GM23338 (cell line): ENCODE results near the gene PAQR8. TPM values are rescaled to one million over a fixed set of nuclear protein-coding genes. Genes with fewer than 3 reads are reported as not detected.

Experiments used
- ATAC-seq: fragments of 200-7000 bp; cut with Tn5 transposase; 3 replicates; pipeline ENCODE4 v1.9.1; 2020
- DNase-seq: peaks from one replicate; pipeline ENCODE4 v3.0.0-alpha.2; 2015; ENCODE audit warnings: low spot score
- H2AFZ ChIP-seq: fragments of 200-600 bp; sonication (generic); 2 replicates; pipeline ENCODE4 v1.8.0; 2016; ENCODE audit warnings: antibody characterized with exemption, mild to moderate bottlenecking, moderate library complexity
- H3F3A ChIP-seq: fragments of 200-600 bp; sonication (generic); replicated peaks from 2 replicates; pipeline ENCODE4 v1.8.0; 2017; ENCODE audit warnings: antibody characterized with exemption, mixed run types, low read depth
- H3K27ac ChIP-seq: fragments of 200-600 bp; sonication (generic); 2 replicates; pipeline ENCODE4 v1.6.1; 2016; ENCODE audit warnings: low read depth
- H3K27me3 ChIP-seq: fragments of 200-600 bp; sonication (generic); 2 replicates; pipeline ENCODE4 v1.8.0; 2016; ENCODE audit warnings: mild to moderate bottlenecking, mixed run types, moderate library complexity; ENCODE audit not compliant: insufficient read depth
- H3K36me3 ChIP-seq: fragments of 200-600 bp; sonication (generic); 2 replicates; pipeline ENCODE4 v1.8.0; 2016; ENCODE audit warnings: mild to moderate bottlenecking; ENCODE audit not compliant: insufficient read depth
- H3K4me1 ChIP-seq: fragments of 200-600 bp; sonication (generic); 2 replicates; pipeline ENCODE4 v1.8.0; 2016; ENCODE audit warnings: mild to moderate bottlenecking, moderate library complexity; ENCODE audit not compliant: insufficient read depth
- H3K4me2 ChIP-seq: fragments of 200-600 bp; sonication (generic); 2 replicates; pipeline ENCODE4 v1.7.1; 2017; ENCODE audit warnings: mixed run types
- H3K4me3 ChIP-seq: fragments of 200-600 bp; sonication (generic); 2 replicates; pipeline ENCODE4 v1.6.1; 2016; ENCODE audit warnings: mixed run types
- H3K79me2 ChIP-seq: fragments of 200-600 bp; sonication (generic); replicated peaks from 2 replicates; pipeline ENCODE4 v1.8.0; 2017; ENCODE audit warnings: mild to moderate bottlenecking; ENCODE audit not compliant: insufficient read depth
- H3K9me2 ChIP-seq: fragments of 200-600 bp; sonication (generic); 2 replicates; pipeline ENCODE4 v1.8.0; 2017; ENCODE audit not compliant: insufficient read depth
- H4K20me1 ChIP-seq: fragments of 200-600 bp; sonication (generic); replicated peaks from 2 replicates; pipeline ENCODE4 v1.8.0; 2017; ENCODE audit warnings: mild to moderate bottlenecking; ENCODE audit not compliant: insufficient read depth
- H3K27ac Mint-ChIP-seq: 2 replicates; pipeline ENCODE4 v1.8.0; 2020; ENCODE audit warnings: inconsistent platforms, mild to moderate bottlenecking, moderate library complexity, mixed read lengths
- H3K27me3 Mint-ChIP-seq: 3 replicates; pipeline ENCODE4 v1.8.0; 2022; ENCODE audit warnings: low read depth, mild to moderate bottlenecking, moderate library complexity, mixed read lengths, inconsistent platforms; ENCODE audit not compliant: insufficient read depth, poor library complexity
- H3K36me3 Mint-ChIP-seq: 3 replicates; pipeline ENCODE4 v1.8.0; 2021; ENCODE audit warnings: low read depth, mild to moderate bottlenecking, inconsistent platforms, moderate library complexity, mixed read lengths
- H3K4me1 Mint-ChIP-seq: 3 replicates; pipeline ENCODE4 v1.8.0; 2020; ENCODE audit warnings: mild to moderate bottlenecking, inconsistent platforms, mixed read lengths
- H3K4me3 Mint-ChIP-seq: 3 replicates; pipeline ENCODE4 v1.8.0; 2021; ENCODE audit warnings: moderate library complexity, mild to moderate bottlenecking, inconsistent platforms, mixed read lengths
- H3K9me3 Mint-ChIP-seq: 3 replicates; pipeline ENCODE4 v1.8.0; 2020; ENCODE audit warnings: moderate library complexity, mild to moderate bottlenecking, inconsistent platforms, mixed read lengths
- ETS1 ChIP-seq: IDR thresholded peaks from 2 replicates; pipeline ENCODE4 v1.6.1; 2016; ENCODE audit warnings: antibody characterized with exemption
- EZH2 ChIP-seq: fragments of 200-600 bp; sonication (generic); IDR thresholded peaks from one replicate; pipeline ENCODE4 v1.8.0; 2017; ENCODE audit warnings: antibody characterized with exemption, mild to moderate bottlenecking, low read depth; ENCODE audit not compliant: unreplicated experiment
- EZH2phosphoT487 ChIP-seq: fragments of 200-600 bp; sonication (generic); IDR thresholded peaks from one replicate; pipeline ENCODE4 v1.8.1; 2018; ENCODE audit warnings: antibody characterized with exemption; ENCODE audit not compliant: unreplicated experiment
- JUNB ChIP-seq: IDR thresholded peaks from one replicate; pipeline ENCODE4 v1.6.1; 2016; ENCODE audit warnings: antibody characterized with exemption; ENCODE audit not compliant: unreplicated experiment
- POLR2AphosphoS5 ChIP-seq: IDR thresholded peaks from 2 replicates; pipeline ENCODE4 v1.6.1; 2016; ENCODE audit warnings: antibody characterized with exemption, low read depth
- STAT1 ChIP-seq: IDR thresholded peaks from one replicate; pipeline ENCODE4 v1.6.1; 2016; ENCODE audit warnings: antibody characterized with exemption; ENCODE audit not compliant: unreplicated experiment
- ZNF114 ChIP-seq: fragments of 250-450 bp; sonication (Bioruptor Pico); IDR thresholded peaks from 2 replicates; pipeline ENCODE4 v1.5.0; 2020; ENCODE audit warnings: mild to moderate bottlenecking, moderate library complexity
- ZNF331 ChIP-seq: fragments of 250-450 bp; sonication (Bioruptor Pico); IDR thresholded peaks from 2 replicates; pipeline ENCODE4 v1.5.0; 2020; ENCODE audit warnings: low read depth, mild to moderate bottlenecking, moderate library complexity
- polyA plus RNA-seq: library from polyadenylated mRNA; unstranded; fragments of >200 nt; fragmentation: Nextera tagmentation; extraction: Ambion mirVana; gene quantifications from 2 replicates; pipeline ENCODE4 v1.2.1, GENCODE V29; 2016
- total RNA-seq: library from RNA; depleted of rRNA; stranded (reverse); fragments of >200 nt; shearing (Covaris generic); gene quantifications from 2 replicates; pipeline ENCODE4 v1.2.3, GENCODE V29; 2014
- TF ChIP-seq, protein P1 (sequence below), 2 experiments: fragments of 200-600 bp in 1 of 2; sonication (generic) in 1 of 2; conservative IDR thresholded peaks; 2 replicates each; pipeline versions ENCODE4 v1.5.1 to v1.6.1; 2016 to 2017; ENCODE audit warnings: antibody characterized with exemption in 2 of 2, low read depth in 2 of 2, mild to moderate bottlenecking in 2 of 2, moderate library complexity in 1 of 2
- TF ChIP-seq, protein P2 (sequence below): IDR thresholded peaks from one replicate; pipeline ENCODE4 v1.6.1; 2018; ENCODE audit warnings: antibody characterized with exemption; ENCODE audit not compliant: unreplicated experiment
- TF ChIP-seq, protein P3 (sequence below): fragments of 250-450 bp; sonication (Bioruptor Pico); IDR thresholded peaks from 2 replicates; pipeline ENCODE4 v1.5.0; 2020; ENCODE audit warnings: mild to moderate bottlenecking, moderate library complexity

PAQR8 gene
- total and polyA plus RNA-seq, 2 experiments from 2014 or later = 3.6 to 11.2 TPM

DNA sequence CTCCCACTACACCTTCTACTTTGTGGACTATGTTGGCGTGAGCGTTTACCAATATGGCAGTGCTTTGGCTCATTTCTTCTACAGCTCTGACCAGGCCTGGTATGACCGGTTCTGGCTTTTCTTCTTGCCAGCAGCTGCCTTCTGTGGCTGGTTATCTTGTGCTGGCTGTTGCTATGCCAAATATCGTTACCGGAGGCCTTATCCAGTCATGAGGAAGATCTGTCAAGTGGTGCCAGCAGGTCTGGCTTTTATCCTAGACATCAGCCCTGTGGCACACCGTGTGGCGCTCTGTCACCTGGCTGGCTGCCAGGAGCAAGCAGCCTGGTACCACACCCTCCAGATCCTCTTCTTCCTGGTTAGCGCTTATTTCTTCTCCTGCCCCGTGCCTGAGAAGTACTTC lies 41.7 kb downstream of the PAQR8 start (continued):
- TF ChIP-seq, protein P1, sequence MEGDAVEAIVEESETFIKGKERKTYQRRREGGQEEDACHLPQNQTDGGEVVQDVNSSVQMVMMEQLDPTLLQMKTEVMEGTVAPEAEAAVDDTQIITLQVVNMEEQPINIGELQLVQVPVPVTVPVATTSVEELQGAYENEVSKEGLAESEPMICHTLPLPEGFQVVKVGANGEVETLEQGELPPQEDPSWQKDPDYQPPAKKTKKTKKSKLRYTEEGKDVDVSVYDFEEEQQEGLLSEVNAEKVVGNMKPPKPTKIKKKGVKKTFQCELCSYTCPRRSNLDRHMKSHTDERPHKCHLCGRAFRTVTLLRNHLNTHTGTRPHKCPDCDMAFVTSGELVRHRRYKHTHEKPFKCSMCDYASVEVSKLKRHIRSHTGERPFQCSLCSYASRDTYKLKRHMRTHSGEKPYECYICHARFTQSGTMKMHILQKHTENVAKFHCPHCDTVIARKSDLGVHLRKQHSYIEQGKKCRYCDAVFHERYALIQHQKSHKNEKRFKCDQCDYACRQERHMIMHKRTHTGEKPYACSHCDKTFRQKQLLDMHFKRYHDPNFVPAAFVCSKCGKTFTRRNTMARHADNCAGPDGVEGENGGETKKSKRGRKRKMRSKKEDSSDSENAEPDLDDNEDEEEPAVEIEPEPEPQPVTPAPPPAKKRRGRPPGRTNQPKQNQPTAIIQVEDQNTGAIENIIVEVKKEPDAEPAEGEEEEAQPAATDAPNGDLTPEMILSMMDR (conservative IDR thresholded peaks at IDR 0.05; ENCODE audit: low read depth in 2 of 2) = no peak
- TF ChIP-seq EZH2phosphoT487 (no peak), JUNB (no peak), ZNF331 (CRISPR knock-in tag) (no peak), EZH2 (no peak), POLR2AphosphoS5 (no peak), ETS1 (no peak), STAT1 (no peak)
- TF ChIP-seq, protein P2, sequence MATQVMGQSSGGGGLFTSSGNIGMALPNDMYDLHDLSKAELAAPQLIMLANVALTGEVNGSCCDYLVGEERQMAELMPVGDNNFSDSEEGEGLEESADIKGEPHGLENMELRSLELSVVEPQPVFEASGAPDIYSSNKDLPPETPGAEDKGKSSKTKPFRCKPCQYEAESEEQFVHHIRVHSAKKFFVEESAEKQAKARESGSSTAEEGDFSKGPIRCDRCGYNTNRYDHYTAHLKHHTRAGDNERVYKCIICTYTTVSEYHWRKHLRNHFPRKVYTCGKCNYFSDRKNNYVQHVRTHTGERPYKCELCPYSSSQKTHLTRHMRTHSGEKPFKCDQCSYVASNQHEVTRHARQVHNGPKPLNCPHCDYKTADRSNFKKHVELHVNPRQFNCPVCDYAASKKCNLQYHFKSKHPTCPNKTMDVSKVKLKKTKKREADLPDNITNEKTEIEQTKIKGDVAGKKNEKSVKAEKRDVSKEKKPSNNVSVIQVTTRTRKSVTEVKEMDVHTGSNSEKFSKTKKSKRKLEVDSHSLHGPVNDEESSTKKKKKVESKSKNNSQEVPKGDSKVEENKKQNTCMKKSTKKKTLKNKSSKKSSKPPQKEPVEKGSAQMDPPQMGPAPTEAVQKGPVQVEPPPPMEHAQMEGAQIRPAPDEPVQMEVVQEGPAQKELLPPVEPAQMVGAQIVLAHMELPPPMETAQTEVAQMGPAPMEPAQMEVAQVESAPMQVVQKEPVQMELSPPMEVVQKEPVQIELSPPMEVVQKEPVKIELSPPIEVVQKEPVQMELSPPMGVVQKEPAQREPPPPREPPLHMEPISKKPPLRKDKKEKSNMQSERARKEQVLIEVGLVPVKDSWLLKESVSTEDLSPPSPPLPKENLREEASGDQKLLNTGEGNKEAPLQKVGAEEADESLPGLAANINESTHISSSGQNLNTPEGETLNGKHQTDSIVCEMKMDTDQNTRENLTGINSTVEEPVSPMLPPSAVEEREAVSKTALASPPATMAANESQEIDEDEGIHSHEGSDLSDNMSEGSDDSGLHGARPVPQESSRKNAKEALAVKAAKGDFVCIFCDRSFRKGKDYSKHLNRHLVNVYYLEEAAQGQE = no peak

DNA sequence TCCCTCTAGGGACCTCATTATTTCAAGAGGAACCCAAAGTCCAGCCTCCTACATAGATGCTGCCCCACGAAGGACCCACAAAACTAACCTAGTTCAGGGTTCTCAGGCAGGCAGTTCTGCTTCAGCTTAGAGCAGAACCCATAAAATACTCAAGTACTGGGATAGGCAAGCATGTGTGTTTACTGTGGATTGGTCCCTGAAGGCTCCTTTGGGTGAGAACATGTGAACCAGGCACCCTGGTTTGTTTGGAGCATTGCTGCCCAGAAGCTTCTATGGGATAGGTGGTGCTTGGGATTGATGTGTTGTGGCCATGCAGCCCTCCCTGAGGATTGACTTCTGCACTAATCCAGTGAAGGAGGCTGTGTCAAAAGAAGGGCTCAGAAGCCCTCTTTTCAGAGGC lies 43.3 kb downstream of the PAQR8 start:
- DNase-seq (no peak), ATAC-seq (no peak)
- Histone ChIP-seq H3K4me1 (0 out of 2 replicates have a peak, but pooled peaks cover 3% of the 10 kb centered on the region), H3K27ac (no peak overlapping the region), H2AFZ (no peak overlapping the region), H3K27me3 (no peaks in the 10 kb centered on the region), H3K36me3 (no peaks in the 10 kb centered on the region), H3K79me2 (no peaks in the 10 kb centered on the region), H4K20me1 (no peaks in the 10 kb centered on the region), H3F3A (no peaks in the 10 kb centered on the region), H3K9me2 (no peaks in the 10 kb centered on the region), H3K4me3 (no peak overlapping the region), H3K4me2 (no peak overlapping the region)
- Mint-ChIP-seq H3K9me3 (no peaks in the 10 kb centered on the region), H3K4me3 (no peak overlapping the region), H3K36me3 (peaks cover 4% of the 10 kb centered on the region; the same call in 2 of the 3 replicates), H3K4me1 (peaks cover 5% of the 10 kb centered on the region; the same call in 2 of the 3 replicates), H3K27me3 (no peaks in the 10 kb centered on the region), H3K27ac (no peak overlapping the region)
- no peak for TF ChIP-seq STAT1
- TF ChIP-seq POLR2AphosphoS5 = no peak
- TF ChIP-seq ZNF114 = no peak
- no peak for TF ChIP-seq ZNF331 (CRISPR knock-in tag)
- TF ChIP-seq ETS1 = no peak
- TF ChIP-seq, protein P3, sequence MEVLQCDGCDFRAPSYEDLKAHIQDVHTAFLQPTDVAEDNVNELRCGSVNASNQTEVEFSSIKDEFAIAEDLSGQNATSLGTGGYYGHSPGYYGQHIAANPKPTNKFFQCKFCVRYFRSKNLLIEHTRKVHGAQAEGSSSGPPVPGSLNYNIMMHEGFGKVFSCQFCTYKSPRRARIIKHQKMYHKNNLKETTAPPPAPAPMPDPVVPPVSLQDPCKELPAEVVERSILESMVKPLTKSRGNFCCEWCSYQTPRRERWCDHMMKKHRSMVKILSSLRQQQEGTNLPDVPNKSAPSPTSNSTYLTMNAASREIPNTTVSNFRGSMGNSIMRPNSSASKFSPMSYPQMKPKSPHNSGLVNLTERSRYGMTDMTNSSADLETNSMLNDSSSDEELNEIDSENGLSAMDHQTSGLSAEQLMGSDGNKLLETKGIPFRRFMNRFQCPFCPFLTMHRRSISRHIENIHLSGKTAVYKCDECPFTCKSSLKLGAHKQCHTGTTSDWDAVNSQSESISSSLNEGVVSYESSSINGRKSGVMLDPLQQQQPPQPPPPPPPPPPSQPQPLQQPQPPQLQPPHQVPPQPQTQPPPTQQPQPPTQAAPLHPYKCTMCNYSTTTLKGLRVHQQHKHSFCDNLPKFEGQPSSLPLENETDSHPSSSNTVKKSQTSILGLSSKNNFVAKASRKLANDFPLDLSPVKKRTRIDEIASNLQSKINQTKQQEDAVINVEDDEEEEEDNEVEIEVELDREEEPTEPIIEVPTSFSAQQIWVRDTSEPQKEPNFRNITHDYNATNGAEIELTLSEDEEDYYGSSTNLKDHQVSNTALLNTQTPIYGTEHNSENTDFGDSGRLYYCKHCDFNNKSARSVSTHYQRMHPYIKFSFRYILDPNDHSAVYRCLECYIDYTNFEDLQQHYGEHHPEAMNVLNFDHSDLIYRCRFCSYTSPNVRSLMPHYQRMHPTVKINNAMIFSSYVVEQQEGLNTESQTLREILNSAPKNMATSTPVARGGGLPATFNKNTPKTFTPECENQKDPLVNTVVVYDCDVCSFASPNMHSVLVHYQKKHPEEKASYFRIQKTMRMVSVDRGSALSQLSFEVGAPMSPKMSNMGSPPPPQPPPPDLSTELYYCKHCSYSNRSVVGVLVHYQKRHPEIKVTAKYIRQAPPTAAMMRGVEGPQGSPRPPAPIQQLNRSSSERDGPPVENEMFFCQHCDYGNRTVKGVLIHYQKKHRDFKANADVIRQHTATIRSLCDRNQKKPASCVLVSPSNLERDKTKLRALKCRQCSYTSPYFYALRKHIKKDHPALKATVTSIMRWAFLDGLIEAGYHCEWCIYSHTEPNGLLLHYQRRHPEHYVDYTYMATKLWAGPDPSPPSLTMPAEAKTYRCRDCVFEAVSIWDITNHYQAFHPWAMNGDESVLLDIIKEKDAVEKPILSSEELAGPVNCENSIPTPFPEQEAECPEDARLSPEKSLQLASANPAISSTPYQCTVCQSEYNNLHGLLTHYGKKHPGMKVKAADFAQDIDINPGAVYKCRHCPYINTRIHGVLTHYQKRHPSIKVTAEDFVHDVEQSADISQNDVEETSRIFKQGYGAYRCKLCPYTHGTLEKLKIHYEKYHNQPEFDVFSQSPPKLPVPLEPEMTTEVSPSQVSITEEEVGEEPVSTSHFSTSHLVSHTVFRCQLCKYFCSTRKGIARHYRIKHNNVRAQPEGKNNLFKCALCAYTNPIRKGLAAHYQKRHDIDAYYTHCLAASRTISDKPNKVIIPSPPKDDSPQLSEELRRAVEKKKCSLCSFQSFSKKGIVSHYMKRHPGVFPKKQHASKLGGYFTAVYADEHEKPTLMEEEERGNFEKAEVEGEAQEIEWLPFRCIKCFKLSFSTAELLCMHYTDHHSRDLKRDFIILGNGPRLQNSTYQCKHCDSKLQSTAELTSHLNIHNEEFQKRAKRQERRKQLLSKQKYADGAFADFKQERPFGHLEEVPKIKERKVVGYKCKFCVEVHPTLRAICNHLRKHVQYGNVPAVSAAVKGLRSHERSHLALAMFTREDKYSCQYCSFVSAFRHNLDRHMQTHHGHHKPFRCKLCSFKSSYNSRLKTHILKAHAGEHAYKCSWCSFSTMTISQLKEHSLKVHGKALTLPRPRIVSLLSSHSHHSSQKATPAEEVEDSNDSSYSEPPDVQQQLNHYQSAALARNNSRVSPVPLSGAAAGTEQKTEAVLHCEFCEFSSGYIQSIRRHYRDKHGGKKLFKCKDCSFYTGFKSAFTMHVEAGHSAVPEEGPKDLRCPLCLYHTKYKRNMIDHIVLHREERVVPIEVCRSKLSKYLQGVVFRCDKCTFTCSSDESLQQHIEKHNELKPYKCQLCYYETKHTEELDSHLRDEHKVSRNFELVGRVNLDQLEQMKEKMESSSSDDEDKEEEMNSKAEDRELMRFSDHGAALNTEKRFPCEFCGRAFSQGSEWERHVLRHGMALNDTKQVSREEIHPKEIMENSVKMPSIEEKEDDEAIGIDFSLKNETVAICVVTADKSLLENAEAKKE (CRISPR knock-in tag) = no peak
